GM19035 (cell line): ENCODE measurements around the gene SLC17A7.
"Not testable (repeated sequence)": the region's sequence is repeated elsewhere in the genome, so short reads cannot be mapped to it uniquely, and the experiment has no call there.

Experiments
- ATAC-seq: cut with Tn5 transposase; IDR thresholded peaks from one replicate; pipeline ENCODE4 v1.9.1; 2021; ENCODE audit not compliant: unreplicated experiment

SLC17A7 gene

DNA sequence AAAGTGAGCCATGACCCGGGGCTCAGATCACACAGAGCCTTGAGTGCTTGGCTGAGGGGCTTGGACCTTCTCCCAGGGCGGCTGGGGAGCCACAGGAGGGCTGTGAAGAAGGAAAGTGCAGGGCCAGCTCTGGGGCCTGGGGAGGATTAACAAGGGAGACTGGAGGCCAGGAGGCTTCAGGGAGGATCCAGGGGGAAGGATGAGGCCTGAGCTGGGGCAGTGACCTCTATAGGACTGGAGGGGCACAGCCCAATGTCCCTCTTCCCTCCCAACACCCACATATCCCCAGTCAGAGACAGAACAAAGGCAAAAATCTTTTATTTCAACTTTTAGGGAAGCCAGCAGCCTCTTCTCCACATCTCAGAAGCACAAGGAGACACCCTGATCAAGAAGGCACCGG lies 4.7 kb upstream of the SLC17A7 start:
- no peak for ATAC-seq

GRCh38 chr19:49444100-49444700 lies 2.9 kb upstream of the SLC17A7 start:
- ATAC-seq: not testable (repeated sequence)

GRCh38 chr19:49443366-49444099 lies 2.2 kb upstream of the SLC17A7 start:
- peak; percentile 80 for ATAC-seq

GRCh38 chr19:49442771-49443365 lies 1.5 kb upstream of the SLC17A7 start:
- peak; percentile 19 for ATAC-seq

DNA sequence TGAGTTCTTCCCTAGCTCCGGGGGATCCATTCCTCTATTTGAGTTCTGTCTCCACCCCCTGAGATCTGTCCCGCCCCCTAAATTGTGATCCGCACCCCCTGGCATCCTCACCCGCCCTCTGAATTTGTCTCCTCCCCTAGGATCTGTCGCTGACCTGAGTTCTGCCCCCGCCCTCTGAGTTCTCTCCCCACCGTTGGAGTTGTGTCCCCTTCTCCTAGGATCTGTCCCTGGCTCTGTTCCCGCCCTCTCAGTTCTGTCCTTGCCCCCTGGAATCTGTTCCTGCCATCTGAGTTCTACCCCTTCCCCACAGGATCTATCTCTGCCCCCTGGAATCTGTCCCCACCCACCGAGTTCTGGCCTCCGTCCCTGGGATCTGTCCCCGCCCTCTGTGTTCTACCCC lies 1.0 kb upstream of the SLC17A7 start:
- no peak for ATAC-seq

DNA sequence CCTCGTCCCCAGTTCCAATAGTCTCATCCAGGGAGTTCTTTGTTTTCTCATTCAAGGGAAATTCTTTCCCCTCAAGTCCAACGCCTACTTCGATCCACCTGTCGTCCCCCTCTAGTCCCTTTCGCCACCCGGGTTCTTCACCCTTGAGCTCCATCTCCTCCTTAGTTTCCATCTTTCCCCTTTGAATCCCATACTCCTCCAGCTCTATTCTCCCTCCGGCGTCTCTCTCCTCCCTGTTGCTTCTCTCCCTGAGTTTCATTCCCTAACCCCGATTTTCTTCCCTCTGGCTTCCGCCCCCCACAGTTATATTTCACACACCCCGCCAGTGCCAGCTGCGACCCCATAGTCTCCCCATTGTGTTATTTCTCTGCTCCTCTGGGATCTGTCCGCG lies 628 bp upstream of the SLC17A7 start:
- ATAC-seq: no peak

DNA sequence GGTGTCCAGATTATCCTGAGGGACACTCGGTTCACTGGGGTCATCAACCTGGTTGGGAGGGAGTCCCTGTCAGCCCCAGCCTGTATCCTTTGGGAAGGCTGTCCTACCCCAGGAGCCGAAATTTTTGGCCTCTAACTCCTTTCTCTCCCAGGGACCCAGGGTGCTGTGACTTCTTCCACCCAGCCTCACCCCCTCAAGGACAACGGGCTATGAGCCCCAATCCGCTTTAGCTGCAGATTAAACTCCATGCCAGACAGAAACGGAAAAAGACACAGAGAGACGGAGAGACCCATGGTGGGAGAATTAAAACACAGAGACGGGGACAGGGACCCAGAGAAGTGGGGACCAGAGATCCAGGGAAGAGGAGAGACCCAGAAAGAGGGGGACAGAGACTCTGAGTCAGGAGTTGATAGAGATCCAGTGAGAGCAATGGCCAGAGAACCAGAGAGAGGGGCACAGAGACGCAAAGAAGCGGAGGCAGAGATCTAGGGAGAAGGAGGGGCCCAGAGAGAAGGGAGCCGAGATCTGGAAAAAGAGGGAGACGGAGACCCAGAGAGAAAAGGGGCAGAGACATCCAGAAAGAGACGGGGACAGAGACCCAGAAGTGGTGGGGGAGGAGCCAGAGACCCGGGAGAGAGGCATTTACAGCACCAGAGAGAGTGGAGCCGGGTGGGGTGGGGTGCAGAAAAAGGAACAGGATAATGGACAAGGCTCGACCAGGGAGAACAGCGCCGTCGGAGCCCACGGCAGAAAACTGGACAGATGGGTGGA lies 703 bp downstream of the SLC17A7 start:
- ATAC-seq: no peak

DNA sequence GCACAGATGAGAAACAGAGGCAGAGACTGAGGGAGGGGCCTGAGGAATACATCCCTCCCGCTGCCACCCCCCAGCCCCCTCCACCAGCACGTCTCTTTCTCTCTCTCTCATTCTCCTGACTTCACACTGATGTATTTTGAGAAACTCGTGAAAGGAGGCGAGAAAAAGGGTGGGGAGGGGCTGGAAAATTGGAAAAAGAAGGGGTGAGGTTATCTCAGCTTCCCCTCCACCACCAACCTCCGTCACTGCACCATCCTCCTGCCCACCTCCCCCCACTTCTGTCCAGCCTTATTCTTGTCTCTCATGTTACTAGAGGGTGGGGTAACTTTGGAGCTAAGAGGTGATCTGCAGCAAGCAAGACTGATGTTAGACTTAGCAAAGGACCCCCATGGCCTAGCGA lies 1.5 kb downstream of the SLC17A7 start:
- no peak for ATAC-seq

DNA sequence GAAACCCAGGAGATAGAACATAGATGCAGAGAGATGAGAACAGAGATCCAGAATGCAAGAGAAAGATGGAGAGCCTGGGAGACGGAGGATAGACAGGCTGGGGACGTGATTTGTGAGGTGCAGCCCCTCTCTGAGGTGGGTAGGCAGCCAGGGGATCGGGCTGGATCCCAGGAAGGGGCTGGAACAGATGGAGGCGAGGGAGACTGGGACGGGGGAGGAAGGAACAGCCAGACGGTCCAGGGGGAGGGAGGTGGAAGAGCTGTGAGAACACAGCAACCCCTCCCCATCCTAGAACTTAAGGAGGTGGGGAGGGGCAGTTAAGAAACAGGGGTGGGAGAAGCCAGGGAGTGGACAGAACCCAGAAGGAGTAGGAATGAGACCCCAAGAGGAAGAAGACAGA lies 3.1 kb downstream of the SLC17A7 start:
- no peak for ATAC-seq

GRCh38 chr19:49437231-49437630 lies 4.1 kb downstream of the SLC17A7 start:
- ATAC-seq: no peak

DNA sequence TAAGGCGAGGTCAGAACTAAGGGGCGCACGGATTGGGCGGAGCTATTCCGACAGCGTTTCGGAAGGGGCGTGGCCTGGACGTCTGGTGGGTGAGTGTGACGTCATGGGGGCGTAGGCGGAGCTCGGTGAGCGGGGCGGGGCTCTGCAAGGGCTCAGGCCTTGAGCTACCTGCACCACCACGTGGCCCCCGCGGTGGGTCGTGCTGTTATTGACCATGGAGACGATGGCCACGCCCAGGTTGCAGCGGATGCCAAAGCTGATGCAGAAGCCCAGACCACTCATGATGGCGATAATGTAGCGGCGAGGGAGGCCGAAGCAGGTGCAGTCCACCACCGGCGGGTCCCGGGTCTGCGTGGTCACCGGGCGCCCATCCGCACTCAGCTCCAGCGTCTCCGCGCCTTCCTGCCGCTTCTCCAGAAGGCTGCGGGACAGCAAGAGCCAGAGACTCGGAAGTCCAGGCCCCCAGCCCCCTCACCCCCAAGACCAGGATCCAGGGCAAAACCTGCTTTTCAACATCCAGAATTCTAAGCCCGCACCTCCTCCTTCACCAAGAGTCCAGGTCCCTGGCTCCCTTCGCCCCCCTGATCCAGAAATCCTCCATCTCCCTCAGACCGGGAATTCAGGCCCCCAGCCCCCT lies 4.8 kb downstream of the SLC17A7 start:
- no peak for ATAC-seq

DNA sequence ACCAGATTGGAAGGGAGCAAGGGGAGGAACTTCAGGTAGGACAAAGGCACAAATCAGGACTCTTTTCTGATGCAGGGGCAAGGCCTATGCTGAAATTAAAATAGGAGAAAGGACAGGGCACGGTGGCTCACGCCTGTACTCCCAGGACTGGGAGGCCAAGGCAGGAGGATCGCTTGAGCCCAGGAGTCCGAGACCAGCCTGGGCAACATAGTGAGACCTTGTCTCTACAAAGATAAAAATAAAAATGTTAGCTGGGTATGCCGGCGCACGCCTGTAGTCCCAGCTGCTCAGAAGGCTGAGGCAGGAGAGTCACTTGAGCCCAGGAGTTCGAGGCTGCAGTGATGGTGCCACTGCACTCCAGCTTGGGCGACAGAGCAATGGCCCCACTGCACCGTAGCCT lies 5.7 kb downstream of the SLC17A7 start:
- no peak for ATAC-seq

DNA sequence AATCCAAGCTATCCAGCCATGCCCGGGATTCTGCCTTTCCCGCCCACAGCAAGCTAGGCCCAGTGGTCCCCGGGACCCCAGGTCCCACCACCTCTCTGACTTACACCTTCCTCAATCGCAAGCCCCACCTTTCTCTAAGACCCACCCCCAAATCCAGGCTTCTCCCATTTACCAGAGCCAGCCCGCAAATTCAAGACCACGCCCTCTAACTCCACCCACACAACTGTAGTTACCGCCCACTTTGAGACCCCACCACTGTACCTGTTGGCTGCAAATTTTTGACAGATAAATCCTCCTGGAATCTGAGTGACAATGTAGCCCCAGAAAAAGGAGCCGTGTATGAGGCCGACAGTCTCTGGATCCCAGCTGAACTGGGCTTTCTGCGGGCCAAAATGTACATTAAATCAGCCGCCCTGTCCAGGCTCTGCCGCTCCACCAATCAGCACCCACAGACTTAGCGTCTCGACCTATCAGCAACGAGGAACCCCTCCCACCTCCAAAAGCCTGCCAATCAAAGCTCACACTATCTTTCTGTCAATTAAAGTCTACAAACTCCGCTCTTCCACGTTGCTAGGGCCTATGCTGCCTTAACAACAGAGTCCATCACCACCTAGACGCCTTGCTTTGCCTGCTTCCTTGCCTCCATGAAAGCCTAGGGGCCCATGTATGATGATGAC lies 6.3 kb downstream of the SLC17A7 start:
- no peak for ATAC-seq

GRCh38 chr19:49433240-49433901 lies 8.0 kb downstream of the SLC17A7 start:
- ATAC-seq: no peak

GRCh38 chr19:49432141-49433073 lies 8.9 kb downstream of the SLC17A7 start:
- no peak for ATAC-seq

DNA sequence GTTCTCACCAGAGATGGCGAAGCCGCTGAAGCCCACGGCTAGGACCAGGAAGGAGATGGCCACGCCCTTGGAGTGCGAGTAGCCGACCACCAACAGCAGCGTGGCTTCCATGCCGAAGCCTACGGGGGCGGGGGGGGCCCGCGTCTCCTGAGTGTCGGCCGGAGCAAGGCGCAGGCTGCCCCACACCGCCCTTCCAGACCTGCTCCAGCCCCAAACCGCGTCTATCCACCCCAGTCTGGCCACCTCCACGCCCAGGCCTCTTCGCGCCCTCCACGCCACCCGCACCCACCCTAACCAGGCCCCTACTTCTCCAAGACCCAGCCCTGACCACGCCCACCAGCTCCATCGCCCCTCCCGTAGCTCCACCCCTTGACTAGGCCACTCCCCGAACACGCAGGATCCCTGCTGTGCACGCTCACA lies 10.0 kb downstream of the SLC17A7 start:
- no peak for ATAC-seq

DNA sequence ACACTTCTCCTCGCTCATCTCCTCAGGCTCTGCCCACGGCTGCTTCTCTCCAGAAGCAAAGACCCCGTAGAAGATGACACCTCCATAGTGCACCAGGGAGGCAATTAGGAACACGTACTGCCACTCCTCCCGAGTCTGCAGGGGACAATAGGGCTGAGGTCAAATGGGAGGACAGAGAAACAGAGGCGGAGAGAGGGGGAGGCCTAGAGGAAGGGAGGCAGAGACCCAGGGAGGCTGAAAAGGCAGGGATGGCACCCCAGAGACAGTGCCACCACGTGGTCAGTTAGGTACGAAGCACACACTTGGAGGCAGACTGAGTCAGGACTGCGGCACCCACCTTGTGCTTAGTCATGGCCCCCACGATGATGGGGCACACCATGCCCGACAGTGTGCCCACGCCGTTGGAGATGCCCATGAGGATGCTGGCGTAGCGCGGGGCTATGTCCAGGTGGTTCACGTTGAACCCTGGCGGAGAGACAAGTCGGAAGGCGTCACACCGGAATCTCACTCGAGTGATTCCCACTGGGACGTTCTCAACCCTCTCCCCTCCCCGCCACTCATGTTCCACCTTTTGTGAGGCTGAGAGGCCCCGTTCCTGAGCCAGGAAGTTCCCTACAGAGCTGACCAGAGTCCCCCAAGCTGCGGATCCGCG lies 10.5 kb downstream of the SLC17A7 start:
- ATAC-seq: no peak

- ATAC-seq: no peak
Observed at GRCh38 chr19:49430172-49430677, 11.1 kb downstream of the SLC17A7 start.
